HG03571 (cell line): ENCODE data around the gene GRM8.

Experiments used
- ATAC-seq: cut with Tn5 transposase; IDR thresholded peaks from one replicate; pipeline ENCODE4 v1.9.1; 2021; ENCODE audit not compliant: unreplicated experiment

Gene GRM8

DNA sequence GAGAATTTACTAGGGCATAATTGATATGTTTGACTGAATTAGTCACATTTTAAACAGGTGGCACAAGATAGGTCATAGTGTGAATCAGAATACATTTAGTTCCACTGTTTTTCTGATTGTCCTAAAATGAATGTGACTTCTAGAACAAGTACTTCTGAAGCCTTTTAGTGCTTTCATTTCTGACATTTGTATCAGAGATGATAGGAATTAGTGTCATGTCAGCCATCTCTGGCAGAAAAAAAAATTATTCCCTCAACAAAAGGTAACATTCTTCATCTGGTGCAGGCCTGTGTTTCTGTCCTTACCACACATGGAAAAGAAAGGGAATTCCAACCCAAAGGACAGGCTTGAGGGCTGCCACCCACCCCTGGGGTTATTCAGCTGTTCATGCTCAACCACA lies 21.3 kb downstream of the GRM8 start:
- ATAC-seq: no peak

DNA sequence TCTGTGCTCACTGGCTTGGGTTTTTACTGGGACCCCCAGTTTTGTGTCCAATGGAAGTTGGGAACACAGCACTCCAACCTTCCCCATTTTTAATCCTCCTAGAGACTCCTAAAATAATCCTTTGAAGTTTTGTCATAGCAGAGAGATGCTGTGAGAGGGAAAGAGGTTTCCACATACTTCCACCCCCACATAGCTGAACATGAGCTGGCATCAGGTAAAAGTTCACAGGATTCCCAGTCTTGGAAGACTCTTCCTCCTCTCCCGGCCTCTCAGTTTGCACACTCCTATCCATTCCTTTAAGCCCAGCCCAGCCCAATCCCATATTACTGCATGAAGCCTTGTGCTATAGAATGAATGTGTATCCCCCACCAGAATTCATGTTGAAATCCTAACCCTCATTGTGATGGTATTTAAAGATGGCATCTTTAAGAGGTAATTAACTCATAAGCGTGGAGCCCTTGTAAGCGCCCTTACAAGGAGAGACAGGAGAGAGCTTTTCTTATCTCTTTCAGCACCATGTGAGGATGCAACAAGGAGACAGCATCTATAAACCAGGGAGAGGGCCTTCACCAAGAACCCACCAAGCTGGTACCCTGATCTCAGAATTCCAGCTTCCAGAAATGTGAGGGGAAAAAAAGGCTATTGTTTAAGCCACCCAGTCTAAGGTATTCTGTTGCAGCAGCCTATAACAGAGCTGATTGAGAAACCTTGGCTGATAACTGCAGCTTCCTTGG lies 22.4 kb downstream of the GRM8 start:
- no peak for ATAC-seq

DNA sequence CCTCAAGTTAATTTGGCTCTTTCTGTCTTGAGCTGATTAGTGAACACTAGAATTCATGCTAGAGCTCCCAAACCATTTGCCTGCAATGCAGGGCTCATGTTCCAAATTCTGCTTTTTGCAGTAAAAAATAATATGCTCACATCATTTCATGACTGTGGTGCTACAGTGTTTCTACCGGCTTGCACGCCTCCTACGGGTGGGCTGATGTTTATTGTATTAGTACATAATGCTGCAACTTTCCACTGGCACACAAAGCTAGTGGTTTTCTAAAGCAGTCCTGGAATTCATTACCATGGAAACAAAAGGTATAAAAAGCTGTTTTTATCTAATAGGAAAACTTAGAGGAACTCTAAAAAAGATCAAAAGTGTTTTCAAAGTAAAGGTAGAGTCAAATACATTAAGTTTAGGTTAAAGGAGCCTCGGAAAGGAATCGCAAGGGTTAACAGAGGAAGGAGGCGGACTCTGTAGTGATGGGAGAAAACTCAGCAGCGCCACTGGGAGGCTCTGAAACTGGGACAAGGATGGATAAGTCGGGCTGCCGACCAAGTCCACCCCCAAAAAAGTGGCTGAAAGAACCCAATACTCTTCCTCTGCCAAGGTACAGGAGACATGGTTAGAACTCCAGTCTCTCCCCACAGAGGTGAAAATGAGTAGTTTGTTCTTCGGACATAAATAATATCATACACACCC lies 25.9 kb downstream of the GRM8 start:
- no peak for ATAC-seq

DNA sequence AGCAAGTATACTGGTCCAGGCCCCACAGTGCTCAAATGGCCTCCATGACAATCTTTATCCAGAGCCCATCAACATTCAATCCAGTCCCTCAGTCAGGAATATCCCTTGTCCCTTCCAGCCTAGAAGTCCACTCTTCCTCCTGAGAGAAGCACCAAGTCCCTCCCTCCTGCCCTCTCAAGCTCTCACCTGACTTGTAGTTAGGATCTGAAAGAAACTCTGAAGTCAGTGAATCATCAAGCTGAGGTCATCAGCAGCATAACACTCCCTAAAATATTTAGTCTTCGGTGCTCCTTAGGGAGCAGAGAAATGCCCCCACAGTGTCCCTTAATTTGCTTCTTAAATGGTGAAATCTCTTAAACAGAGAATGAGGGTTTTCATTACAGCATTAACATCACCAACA lies 31.0 kb downstream of the GRM8 start:
- no peak for ATAC-seq

DNA sequence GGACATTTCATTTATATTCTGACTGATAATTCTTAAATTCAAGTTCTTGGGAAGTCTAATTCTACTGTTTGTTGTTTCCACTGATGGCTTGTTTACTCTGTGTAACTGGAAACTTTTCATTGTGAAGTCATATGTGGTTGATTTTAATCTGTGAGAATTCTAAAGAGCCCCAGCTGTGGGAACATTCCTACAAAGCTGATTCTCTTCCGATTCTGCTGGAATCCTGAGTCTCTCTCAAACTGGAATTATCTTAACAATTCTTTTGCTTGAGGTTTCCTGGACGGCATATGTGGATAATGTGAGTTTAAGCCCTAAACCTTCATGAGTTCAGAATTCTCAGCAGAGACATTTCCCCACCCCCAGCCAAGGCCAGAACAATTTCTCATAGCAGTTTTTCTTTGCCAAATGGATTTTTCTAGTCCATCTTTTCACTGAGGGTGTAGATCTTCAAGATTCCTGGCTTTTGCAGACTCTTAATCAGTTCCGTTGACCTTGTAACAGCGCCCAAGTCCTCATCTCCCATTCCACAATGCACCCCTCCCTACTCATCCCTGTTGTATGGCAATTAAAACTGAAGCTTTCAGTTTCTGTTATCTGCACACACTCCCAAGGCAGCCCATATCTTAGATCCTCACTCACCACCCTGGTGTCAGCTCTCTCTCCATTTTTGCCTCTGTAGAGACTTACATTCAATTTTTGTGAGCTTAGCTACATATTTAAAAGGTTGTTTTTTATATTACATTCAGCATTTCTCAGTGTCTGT lies 37.6 kb downstream of the GRM8 start:
- ATAC-seq: no peak

DNA sequence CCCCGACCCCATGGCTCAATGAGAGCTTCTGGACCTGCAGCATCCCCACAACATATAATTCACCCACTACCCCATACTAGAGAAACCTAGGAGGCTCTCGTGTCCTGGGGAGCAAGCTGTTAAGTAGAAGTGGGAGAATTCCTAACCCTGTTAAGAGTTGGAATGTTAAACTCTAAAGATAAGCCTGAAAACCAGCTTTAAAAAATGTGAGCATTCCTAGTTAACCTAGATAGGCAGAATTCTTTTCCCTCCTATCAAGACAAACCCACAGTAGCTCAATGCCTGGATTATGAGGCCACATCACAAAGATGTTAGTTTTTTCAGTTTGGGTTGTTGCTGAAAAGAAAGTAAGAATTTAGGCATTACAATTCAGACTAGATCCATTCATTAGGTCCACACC lies 42.9 kb downstream of the GRM8 start:
- no peak for ATAC-seq

DNA sequence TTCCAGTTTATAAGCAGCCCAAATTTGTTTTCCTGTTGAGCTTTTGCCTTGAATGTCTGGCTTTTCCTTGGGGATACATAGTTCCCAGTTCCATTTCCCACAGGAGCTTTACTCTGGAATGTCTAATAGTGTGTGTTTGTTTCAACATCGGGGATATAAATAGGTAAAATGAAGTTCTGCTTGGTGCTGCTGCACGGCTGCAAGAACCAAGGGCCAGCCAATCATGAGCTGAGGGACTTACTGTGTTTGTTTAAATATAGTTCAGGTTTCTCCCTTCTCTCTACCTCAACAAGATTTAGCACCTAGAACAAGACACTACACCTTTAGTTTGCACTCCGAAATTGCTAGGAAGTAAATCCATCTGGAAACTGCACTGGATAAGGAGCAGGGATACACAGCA lies 43.9 kb downstream of the GRM8 start:
- no peak for ATAC-seq

DNA sequence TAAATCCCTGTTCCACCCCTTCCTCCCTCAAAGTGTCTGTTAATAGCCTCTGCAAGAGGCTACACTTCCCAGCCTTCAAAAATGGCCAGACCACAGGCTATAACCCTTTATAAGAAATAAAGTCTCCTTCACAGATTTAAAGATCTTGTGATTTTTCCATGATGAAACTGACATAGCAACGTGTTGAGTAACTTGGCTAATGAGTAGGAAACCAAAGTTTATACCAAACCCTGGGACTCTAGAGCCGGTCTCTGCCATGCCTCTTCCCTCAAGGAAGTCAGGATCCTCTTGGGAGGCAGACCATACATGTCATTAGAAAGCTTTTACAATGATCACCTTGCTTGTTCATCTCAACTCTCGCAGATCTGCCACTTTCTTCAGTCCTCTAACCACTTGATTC lies 44.4 kb downstream of the GRM8 start:
- no peak for ATAC-seq

DNA sequence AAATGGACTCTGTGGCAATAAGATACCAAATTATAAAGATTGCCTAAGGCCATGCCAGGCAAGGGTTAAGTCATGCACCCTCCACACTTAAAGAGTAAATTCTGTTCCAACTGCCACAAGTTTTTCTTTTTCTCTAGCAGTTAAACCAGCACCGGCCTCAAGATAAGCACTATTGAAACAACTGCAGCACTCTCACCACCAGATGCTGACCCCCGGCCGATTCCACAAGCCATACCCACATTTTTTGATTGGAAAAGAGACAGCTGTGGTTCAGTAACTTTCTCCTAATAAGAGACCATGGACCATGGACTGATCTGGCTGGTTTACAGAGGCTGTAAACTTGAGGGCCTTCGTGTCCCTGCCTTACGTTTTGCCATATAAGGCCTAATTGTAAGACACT lies 44.9 kb downstream of the GRM8 start:
- no peak for ATAC-seq

DNA sequence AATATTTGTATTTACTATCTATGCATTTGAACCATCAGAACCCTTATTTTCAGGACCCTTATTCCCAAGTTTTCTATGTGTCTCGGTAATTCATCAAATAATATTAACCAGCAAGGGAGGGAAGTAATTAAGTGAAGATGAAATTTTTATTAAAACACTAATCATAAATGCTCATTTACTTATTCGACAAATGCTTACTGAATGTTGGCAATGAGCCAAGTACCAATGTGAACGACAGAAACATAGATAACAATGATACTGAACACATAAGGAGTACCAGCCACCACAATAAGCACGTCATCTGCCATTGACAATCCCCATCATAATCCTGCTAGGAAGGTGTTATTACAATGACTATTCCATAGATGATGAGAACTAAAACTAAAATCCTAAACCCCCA lies 45.5 kb downstream of the GRM8 start:
- ATAC-seq: no peak

DNA sequence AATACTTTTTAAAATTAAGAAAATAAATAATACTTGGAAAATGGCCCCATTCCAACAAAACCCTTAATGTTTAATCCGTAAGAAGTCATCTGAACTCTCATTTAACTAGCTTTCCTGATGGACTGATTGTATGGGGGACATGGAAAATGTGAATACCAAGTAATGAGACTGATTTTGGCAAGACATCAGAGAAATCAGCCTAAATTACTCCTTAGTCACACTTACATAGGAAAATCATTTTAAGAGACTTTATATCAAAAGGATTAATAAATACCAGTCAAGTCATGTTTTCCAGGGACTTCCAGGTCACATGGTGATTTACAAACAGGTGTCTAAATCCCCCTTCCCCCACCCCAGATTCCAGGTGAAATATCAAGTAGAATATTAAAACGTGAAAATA lies 58.2 kb downstream of the GRM8 start:
- no peak for ATAC-seq

DNA sequence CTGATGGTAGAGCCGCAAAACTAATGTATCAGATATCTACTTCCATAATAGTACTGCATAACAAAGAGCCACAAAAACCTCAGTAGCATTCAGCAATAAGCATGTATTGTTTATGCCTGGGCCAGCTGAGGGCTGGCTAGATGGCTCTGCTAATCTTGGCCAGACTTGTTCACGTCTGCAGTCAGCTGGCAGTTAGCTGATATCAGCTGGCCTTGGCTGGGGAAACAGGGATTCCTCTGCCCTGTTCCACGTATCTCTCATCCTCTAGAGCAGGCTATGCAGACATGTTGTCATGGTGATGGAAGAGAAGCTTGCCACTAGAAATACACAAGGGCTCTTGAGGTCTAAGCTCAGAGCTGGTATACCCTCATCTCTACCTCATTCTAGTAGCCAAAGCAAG lies 62.9 kb downstream of the GRM8 start:
- no peak for ATAC-seq

DNA sequence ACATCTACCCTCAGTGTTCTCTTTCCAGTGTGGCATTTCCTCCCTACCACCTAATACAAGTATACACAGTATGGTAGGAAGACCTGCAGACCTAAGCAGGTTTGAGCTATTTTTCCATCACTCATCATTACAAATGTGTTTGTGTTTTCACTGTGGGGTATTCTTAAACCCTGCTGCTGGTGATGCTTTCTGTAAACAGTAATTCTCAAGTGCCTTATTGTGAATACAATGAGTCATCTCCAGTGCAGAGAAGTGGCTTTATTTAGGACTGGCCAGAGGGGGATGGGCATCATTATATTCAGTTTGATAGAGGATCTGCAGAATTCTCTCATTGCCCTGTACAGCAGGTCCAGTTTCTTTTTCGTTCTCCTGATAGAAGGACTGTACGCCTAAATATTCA lies 63.7 kb downstream of the GRM8 start:
- ATAC-seq: no peak

DNA sequence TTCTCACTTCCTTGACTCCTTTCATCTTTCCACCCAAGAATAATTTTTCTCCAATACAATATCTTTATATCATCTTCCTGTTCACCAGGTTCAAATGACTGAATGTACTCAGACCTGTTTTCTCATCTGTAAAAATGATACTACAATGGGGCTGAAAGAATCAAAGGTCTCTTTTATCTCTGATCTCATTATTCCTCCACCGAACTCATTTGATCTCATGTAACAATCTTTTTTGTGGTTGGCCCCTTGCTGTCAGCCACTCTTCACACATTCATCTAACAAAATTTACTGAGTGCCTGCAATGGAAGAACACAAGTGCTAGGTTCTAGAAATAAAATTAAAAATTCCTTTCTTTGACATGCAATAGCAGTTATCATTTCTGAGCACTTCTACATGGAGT lies 65.0 kb downstream of the GRM8 start:
- ATAC-seq: no peak

DNA sequence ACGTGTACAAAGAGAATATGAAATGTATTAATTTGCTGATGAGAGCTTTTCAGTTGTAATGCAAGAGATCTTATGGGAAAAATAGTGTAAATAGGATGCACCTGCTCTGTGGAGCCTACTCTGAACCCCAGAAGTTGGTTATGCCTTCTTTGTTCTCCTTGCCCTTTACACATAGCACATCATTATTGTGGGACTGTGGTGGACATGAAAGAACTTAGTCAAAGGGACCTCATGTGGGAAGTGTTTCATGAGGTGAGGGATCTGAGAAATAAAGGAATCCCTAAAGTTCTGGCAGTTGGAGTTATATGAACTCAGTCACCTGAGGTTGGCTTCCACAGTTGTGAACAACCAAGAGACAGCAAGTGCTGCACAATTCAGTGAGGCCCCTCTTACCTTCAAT lies 66.1 kb downstream of the GRM8 start:
- no peak for ATAC-seq

DNA sequence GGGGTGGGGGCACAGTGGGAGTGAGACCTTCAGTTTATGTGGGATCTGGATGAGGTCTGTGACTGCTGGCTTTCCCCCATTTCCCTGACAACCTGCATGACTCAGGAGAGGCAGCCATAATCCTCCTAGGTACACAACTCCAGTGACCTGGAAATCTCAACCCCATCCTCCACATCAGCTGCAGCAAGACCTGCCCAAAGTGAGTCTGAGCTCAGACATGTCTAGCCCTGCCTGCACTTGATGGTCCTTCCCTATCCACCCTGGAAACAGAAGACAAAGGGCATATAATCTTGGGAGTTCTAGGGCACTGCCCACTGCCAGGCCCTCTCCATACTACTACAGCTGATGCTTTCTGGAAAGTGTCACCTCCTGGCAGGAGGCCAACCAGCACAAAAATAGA lies 75.6 kb downstream of the GRM8 start:
- ATAC-seq: no peak

DNA sequence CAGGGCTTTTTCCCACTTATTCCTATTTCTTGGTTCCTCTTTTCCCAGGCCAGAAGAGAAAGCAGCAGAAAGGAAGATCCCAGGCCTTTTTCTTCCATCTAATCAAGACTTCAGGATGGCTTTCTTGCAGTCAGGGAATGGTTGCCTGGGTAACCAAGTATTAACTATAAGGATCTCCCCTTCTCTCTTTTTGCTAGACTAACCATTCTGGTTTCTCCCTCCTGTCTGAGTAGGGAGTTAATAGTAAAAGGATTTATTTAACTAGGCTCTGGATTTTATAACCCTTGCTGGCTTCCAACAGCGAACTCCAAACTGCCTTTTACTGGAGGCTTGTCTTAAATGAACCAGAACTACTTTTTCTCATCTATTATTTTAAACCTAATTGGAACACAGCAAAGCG lies 90.4 kb downstream of the GRM8 start:
- ATAC-seq: no peak

DNA sequence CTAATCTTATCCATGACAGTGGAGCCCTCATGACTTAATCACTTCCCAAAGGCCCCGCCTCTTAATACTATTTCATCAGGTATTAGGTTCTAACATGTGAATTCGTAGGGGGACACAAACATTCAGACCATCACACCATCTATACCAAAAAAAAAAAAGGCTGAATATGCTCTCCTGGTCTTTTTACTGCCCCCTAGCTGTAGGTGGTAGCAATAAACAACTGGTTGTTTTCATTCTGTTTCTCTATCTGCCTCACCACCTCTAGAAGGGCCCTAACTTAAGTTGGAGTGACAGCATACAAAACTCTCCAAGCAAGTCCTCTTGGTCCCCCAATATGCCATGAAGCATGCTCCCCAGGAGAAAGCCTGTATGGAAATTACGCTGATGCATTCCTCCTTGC lies 94.1 kb downstream of the GRM8 start:
- no peak for ATAC-seq

DNA sequence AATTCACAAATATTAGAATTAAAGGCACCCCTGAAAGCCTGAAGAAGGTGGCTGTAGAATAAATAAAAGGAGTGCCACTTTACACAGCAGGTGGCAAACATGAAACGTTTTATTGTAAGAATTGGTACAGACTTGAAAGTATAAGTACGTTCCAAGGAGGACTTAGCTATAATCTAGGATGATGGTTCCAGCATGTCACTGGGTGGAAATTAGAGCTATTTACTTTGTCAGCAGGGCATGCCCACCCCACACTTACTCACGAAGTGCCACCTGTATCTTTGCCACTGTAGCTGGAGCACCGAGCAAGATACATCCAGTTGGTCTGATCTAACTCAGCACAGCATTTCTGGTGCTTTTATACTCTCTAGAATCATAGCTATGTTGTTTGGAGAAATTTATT lies 97.8 kb downstream of the GRM8 start:
- ATAC-seq: no peak

DNA sequence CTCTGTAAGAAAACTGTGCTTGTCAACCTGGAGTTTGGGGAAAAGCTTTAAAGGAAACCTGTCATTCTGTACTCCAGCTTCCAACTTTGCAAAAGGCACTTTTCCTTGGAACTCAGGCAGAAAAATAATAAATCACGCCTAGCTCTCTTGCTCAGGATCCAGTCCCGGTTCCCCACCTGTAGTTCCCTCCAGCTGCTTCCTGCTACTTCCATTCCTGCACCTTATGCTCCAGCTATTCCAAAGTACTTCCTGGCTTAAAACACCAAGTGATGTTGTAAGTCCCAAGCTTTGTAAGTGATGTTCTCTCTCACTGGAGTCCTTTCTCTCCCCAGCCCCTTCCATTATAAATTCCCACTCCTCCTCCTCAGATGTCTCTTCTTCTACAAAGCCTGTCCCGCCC lies 98.6 kb downstream of the GRM8 start:
- ATAC-seq: no peak

DNA sequence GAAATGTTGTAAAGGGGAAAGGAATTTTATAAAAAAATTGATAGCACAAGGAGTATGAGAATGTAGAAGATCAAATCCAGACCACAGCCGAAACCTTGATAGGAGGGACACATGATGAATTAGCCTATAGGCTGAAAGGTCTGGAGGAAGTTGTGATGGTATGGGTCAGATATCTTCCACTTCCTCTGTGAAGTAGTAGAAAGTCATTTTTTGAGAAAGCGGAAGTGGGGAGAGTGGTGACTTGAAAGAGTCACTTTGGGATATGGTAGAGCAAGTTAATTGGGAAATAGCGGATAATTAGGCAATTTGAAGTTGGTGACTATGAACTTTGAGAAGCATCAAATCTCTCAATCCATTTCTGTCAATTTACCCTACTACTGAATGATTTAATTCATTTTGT lies 99.4 kb downstream of the GRM8 start:
- ATAC-seq: no peak

DNA sequence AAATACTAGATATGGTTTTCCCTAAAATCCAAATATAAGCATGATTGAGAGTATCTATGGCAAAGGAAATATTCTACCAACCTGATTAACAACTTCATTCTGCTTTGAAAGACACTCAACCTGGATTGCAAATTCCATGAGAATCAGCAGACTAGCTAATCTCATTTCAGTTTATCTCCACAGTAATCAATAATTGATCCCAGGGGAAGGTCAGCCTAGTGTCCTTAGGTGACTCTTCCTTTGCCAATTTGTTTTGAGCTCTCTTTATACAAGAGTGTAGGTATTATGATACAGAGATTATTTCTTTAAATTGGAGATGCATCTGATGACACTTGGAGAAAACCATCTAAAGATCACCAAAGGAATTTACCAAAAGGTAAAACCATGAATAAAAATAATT lies 100.3 kb downstream of the GRM8 start:
- ATAC-seq: no peak
